22Rv1 (cell line): ENCODE data around the gene BPIFB3.

ENCODE experiments used
- CTCF ChIP-seq: fragments of 450-650 bp; IDR thresholded peaks from 2 replicates; pipeline ENCODE4 v1.5.1; 2017; ENCODE audit warnings: mild to moderate bottlenecking
- ZFX ChIP-seq: fragments of 450-650 bp; IDR thresholded peaks from 2 replicates; pipeline ENCODE4 v1.6.1; 2017; ENCODE audit warnings: antibody characterized with exemption, borderline replicate concordance

GRCh38 chr20:33043731-33044181 lies 9.9 kb upstream of the BPIFB3 start:
- no peak for TF ChIP-seq CTCF
- no peak for TF ChIP-seq ZFX
